ENCODE results near the gene FASLG. TPM values are rescaled to one million over a fixed set of nuclear protein-coding genes. Genes with fewer than 3 reads are reported as not detected.

Gene FASLG
- total RNA-seq, 2 experiments from 2014 or later = 59.9 to 61.8 TPM

DNA sequence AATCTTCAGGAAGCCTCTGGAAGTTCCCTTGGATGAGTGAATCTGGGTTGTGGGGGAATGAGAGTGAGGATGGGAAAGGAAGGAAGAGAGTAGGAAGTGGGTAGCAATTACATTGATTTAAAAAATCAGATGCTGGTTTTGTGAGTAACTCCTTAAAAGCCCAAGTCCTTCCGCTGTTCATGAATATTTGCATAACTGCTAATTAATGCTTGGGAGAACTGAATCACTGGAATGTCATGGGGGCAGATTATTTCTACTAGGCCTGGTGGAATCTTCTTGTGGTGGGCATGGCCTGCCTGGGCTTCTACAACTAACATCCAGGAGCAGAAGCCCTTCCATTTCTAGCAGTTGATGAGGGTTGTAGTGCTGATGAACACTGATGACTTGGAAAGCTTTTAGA is 52.7 kb downstream of the FASLG start:
- CTCF ChIA-PET = no interaction called here
- POLR2A ChIA-PET = interaction anchor here (1.0 kb wide), 1 partner anchor 45 kb away, joined by 3 read pairs; no protein-coding TSS in a partner anchor

DNA sequence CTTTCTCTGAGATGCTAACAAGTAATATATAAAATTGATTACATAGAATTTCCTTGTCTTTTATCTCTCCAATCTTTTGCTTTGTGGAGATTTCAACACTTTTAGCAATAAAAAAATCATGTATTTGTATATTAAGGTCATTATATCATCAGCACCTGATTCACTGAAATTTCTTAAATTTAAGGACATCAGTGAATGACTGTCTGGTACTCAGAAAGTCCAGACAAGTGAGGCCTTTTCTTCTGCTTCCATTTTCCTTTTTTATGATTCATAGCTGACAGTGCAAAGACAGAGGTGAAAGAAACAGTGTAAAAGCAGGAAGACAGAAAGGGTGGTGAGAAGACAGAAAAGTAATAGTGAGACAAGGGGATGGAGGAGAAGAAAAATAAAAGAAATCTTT is 54.6 kb downstream of the FASLG start:
- POLR2A ChIA-PET = no interaction called here

More for the DNA sequence above, 54.6 kb downstream of the FASLG start:
- CTCF ChIA-PET = interaction anchor here (1.1 to 1.8 kb wide), 2 partner anchors 14 to 103 kb away, joined by 3 read pairs; no protein-coding TSS in a partner anchor

Other genes with a start within 250 kb of the FASLG start
- gene C1orf105, start 238.4 kb upstream of the FASLG start, total RNA-seq = not detected
- gene PIGC, start 215.0 kb upstream of the FASLG start, total RNA-seq = 10 to 100 TPM; 21.4 to 23.5 TPM
- gene SUCO, start 126.0 kb upstream of the FASLG start, total RNA-seq = 10 to 100 TPM; 18.9 to 20.6 TPM